Heart right ventricle (tissue), 16 donors: ENCODE data around the gene CEP112. TPM values are rescaled to one million over a fixed set of nuclear protein-coding genes. Genes with fewer than 3 reads are reported as not detected.

Source experiments
- ATAC-seq, 8 donors: fragments of 200-7000 bp; cut with Tn5 transposase; one replicate each; pipeline ENCODE4 v1.9.1; 2020; ENCODE audit warnings: mild to moderate bottlenecking in 8 of 8, moderate library complexity in 8 of 8, moderate number of reproducible peaks in 1 of 8
- DNase-seq, 2 donors: peaks; one replicate each; pipeline ENCODE4 v3.0.0-alpha.2; 2020
- H3K27ac ChIP-seq, 10 donors: fragments of 200-600 bp; sonication (generic) in 2 of 10; one replicate each; pipeline versions ENCODE4 v1.5.0 to v1.8.0; 2020 to 2022; ENCODE audit warnings: mild to moderate bottlenecking in 3 of 10
- H3K27me3 ChIP-seq, 7 donors: fragments of 200-600 bp; one replicate each; pipeline ENCODE4 v1.8.0; 2021 to 2022; ENCODE audit warnings: mild to moderate bottlenecking in 2 of 7
- H3K36me3 ChIP-seq, 9 donors: fragments of 200-600 bp; sonication (generic) in 1 of 9; one replicate each; pipeline versions ENCODE4 v1.5.0 to v1.8.0; 2020 to 2022; ENCODE audit warnings: mild to moderate bottlenecking in 2 of 9
- H3K4me1 ChIP-seq, 9 donors: fragments of 200-600 bp; sonication (generic) in 1 of 9; one replicate each; pipeline versions ENCODE4 v1.5.0 to v1.8.0; 2020 to 2022; ENCODE audit warnings: mild to moderate bottlenecking in 4 of 9
- H3K4me3 ChIP-seq, 10 donors: fragments of 200-600 bp; sonication (generic) in 2 of 10; one replicate each; pipeline versions ENCODE4 v1.5.0 to v1.8.0; 2020 to 2022; ENCODE audit warnings: mild to moderate bottlenecking in 7 of 10, moderate library complexity in 2 of 10
- H3K9me3 ChIP-seq, 11 donors: fragments of 200-600 bp in 10 of 11; sonication (generic) in 2 of 11; one replicate each; pipeline versions ENCODE4 v1.5.0 to v1.8.0; 2013 to 2022; ENCODE audit warnings: mild to moderate bottlenecking in 2 of 11, control low read depth in 1 of 11, moderate library complexity in 1 of 11
- WGBS, 2 donors: extraction: QIAGEN DNeasy Blood & Tissue Kit; methylation state at CpG; one replicate each; pipeline ENCODE4 v1.1.7; 2013; ENCODE audit warnings: inconsistent platforms in 1 of 2; 5-methylcytosine and 5-hydroxymethylcytosine counted together
- intact Hi-C, 10 donors: fragments of 100-400 bp; cut with DNase I; formaldehyde crosslinking; loops; one replicate each; pipeline versions ENCODE4 v1.11.1 to v1.14.2; 2022
- polyA plus RNA-seq, 2 donors: library from polyadenylated mRNA; stranded (reverse); fragments of 200-250 nt; gene quantifications; one replicate each; pipeline ENCODE4 v1.2.3, GENCODE V29; 2013
- total RNA-seq, 10 donors: library from RNA; stranded (reverse); fragmentation: NEBNext Ultra II Directional in 3 of 10; extraction: Animal tissue kit (Norgen Biotek cat#: 25700) in 3 of 10; gene quantifications; one replicate each; pipeline versions ENCODE4 v1.2.1 to v1.2.4, GENCODE V29; 2021 to 2023
- TF ChIP-seq, protein P1 (sequence below), 9 donors: fragments of 200-600 bp; sonication (generic) in 2 of 9; IDR thresholded peaks; one replicate each; pipeline versions ENCODE4 v1.5.0 to v1.8.0; 2021 to 2022; ENCODE audit warnings: antibody characterized with exemption in 9 of 9, mild to moderate bottlenecking in 5 of 9, moderate library complexity in 1 of 9
- donor health status: Arrhythmogenic right ventricular cardiomyopathy.
- donor health status: ischemic (EF 13 %, LVEDD 7.1; RV severe dilation, severe dysfunction).
- donor health status: healthy with polysubstance abuse.
- donor health status: DM: no; HTN: yes; CAD: no.
- donor health status: DM: no; HTN: no; CAD: no.
- donor health status: ischemic (EF 25% LVEDD 6.9; RV normal size, moderate dysfunction).
- donor health status: ischemic (EF 25% LVEDD 5.7; RV mildly dilated, moderate dysfunction).
- donor health status: healthy.
- donor health status: DM: yes; HTN: yes; CAD: no.
- donor health status: Ischemic cardiomyopathy.
- donor health status: ischemic (EF 35%, LVEDD 5.7; RV mildly dilated, moderate dysfunction).
- donor health status: nonischemic (EF 11% LVEDD 7.7; RV severe dilation, severe dysfunction).
- donor health status: DM: yes; HTN: yes; CAD: no.
- donor health status: PGD.
- donor health status: ischemic (EF 29% LVEDD 5.4; RV normal size, mild dysfunction).
- donor health status: nonischemic (EF 23%, LVEDD 6.1; RV moderate dilation, normal function).

Gene CEP112
- total and polyA plus RNA-seq, 12 donors = 6.7 to 30.0 (median 16.3) TPM

DNA sequence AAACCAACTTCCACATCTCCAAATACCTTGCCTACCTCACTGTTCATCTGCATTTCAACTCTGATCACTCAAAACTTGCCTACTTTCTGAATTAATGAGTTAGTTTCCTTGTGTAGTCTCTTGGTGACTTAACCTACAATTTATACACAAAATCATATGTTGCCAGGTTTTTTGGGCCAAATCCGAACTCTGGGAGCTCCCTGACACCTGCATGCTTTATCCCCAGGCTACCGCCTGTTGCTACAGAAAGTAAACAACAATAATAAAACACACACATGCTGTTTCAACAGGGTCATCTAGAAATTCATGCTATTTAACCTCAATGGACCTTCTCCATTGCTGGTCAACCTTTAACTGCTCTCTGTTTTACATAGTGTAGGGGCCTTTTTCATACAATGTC lies 526.0 kb downstream of the CEP112 start:
- H3K4me3 ChIP-seq = no peak overlapping the region
- no peaks in the 10 kb centered on the region for H3K27me3 ChIP-seq
- WGBS, 2 donors = 95 to 99% methylated on average over 2 of the region's 2 CpGs
- TF ChIP-seq, protein P1, sequence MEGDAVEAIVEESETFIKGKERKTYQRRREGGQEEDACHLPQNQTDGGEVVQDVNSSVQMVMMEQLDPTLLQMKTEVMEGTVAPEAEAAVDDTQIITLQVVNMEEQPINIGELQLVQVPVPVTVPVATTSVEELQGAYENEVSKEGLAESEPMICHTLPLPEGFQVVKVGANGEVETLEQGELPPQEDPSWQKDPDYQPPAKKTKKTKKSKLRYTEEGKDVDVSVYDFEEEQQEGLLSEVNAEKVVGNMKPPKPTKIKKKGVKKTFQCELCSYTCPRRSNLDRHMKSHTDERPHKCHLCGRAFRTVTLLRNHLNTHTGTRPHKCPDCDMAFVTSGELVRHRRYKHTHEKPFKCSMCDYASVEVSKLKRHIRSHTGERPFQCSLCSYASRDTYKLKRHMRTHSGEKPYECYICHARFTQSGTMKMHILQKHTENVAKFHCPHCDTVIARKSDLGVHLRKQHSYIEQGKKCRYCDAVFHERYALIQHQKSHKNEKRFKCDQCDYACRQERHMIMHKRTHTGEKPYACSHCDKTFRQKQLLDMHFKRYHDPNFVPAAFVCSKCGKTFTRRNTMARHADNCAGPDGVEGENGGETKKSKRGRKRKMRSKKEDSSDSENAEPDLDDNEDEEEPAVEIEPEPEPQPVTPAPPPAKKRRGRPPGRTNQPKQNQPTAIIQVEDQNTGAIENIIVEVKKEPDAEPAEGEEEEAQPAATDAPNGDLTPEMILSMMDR (IDR thresholded peaks at IDR 0.05) = no peak
- no peak for DNase-seq
- no peaks in the 10 kb centered on the region for H3K9me3 ChIP-seq
- H3K27ac ChIP-seq = no peak overlapping the region
- no peaks in the 10 kb centered on the region for H3K4me1 ChIP-seq
- intact Hi-C loops = loop anchor here in 1 of 10 donors (10.0 kb wide), 1 partner anchor 59 kb away; no protein-coding TSS in a partner anchor
- no peak for ATAC-seq
- H3K36me3 ChIP-seq = no peaks in the 10 kb centered on the region

- H3K27me3 ChIP-seq = no peaks in the 10 kb centered on the region
- TF ChIP-seq, protein P1 (IDR thresholded peaks at IDR 0.05) = no peak
- no peak overlapping the region for H3K27ac ChIP-seq
- intact Hi-C loops = loop anchor here in 1 of 10 donors (10.0 kb wide), 1 partner anchor 60 kb away; no protein-coding TSS in a partner anchor
- ATAC-seq = no peak
- DNase-seq = no peak
- no peaks in the 10 kb centered on the region for H3K4me1 ChIP-seq
- 100% methylated on average over 1 of the region's 1 CpG for WGBS, 2 donors
- no peaks in the 10 kb centered on the region for H3K36me3 ChIP-seq
- H3K9me3 ChIP-seq = no peaks in the 10 kb centered on the region
- no peak overlapping the region for H3K4me3 ChIP-seq
Measured at GRCh38 chr17:65664696-65665095, 527.2 kb downstream of the CEP112 start.

- Histone ChIP-seq H3K4me1 (no peaks in the 10 kb centered on the region), H3K4me3 (no peak overlapping the region), H3K9me3 (no peaks in the 10 kb centered on the region), H3K27ac (no peak overlapping the region), H3K27me3 (no peaks in the 10 kb centered on the region), H3K36me3 (no peaks in the 10 kb centered on the region)
- ATAC-seq (no peak), DNase-seq (no peak)
- 95 to 97% methylated on average over 4 of the region's 4 CpGs for WGBS, 2 donors
- intact Hi-C loops = loop anchor here in 1 of 10 donors (10.0 kb wide), 1 partner anchor 61 kb away; no protein-coding TSS in a partner anchor
- TF ChIP-seq, protein P1 (IDR thresholded peaks at IDR 0.05) = no peak
Measured at GRCh38 chr17:65664266-65664665, 527.7 kb downstream of the CEP112 start.

DNA sequence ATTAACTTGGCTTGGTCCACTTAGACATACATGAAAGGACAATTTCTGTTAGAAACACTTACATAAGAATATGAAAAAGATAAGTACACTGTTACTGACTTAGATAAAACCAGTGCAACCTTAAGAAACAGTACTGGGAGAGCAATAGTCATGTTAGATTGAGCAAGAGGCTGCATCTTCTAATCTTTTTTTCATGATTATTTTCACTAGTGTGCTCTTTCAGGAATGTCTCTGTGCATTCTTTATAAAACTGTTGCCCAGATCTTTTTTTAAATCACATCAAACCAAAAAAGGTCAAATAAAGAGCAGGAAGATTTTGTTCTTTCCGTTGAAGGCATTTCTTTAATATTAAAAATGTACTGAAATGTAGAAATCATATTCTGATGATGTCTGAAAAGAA lies 529.7 kb downstream of the CEP112 start:
- 67 to 86% methylated on average over 1 of the region's 1 CpG for WGBS, 2 donors
- intact Hi-C loops = loop anchor here in 1 of 10 donors (10.0 kb wide), 1 partner anchor 63 kb away; no protein-coding TSS in a partner anchor

More for the DNA sequence above, 529.7 kb downstream of the CEP112 start:
- no peaks in the 10 kb centered on the region for H3K9me3 ChIP-seq
- no peaks in the 10 kb centered on the region for H3K36me3 ChIP-seq
- no peaks in the 10 kb centered on the region for H3K4me1 ChIP-seq
- no peaks in the 10 kb centered on the region for H3K27me3 ChIP-seq
- no peak for ATAC-seq
- no peak overlapping the region for H3K4me3 ChIP-seq
- DNase-seq = no peak
- TF ChIP-seq, protein P1 (IDR thresholded peaks at IDR 0.05) = no peak
- H3K27ac ChIP-seq = no peak overlapping the region
